ENCODE results near the gene TBXAS1. TPM values are rescaled to one million over a fixed set of nuclear protein-coding genes. Genes with fewer than 3 reads are reported as not detected.

TBXAS1 gene
- total RNA-seq, 2 experiments from 2014 or later = 0.86 TPM; not detected in 1

DNA sequence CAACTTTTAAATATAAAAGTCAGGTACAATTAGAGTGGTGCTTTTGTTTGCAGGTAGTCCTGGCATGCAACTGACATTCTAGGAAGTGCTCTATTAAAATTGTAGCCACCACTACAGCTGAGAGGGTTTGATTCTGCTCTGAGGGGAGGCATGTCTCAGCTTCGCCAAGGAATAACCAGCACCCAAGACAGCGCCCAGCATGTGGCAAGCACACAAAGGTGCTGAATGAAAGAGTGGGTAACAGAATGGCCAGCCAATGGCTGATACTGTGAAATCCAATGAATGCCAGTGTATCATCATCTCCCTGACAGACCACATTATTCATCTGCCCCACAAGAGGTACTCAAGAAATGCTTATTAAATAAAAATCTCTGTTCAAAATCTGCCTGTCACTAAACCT lies 226.8 kb downstream of the TBXAS1 start:
- Histone ChIP-seq H3K79me2 (ENCODE audit: insufficient read depth, low read depth, low read length) (no peaks in the 10 kb centered on the region), H2AFZ (ENCODE audit: low read length) (no peak overlapping the region), H3K4me3 (ENCODE audit: low read depth, low read length, poor library complexity, severe bottlenecking) (no peak overlapping the region), H3K4me1 (ENCODE audit: insufficient read depth, low read length, poor library complexity, severe bottlenecking) (no peaks in the 10 kb centered on the region), H3K4me2 (ENCODE audit: low read length) (no peak overlapping the region), H3K27ac (ENCODE audit: low read depth, low read length, poor library complexity, severe bottlenecking) (no peak overlapping the region), H3K36me3 (ENCODE audit: insufficient read depth, low read length) (no peaks in the 10 kb centered on the region), H4K20me1 (ENCODE audit: insufficient read depth, low read length) (no peaks in the 10 kb centered on the region), H3K9me2 (ENCODE audit: insufficient read depth, low read length) (no peaks in the 10 kb centered on the region), H3K9me3 (ENCODE audit: low read length) (no peaks in the 10 kb centered on the region)
- ChIA-PET CTCF (ENCODE audit: unreplicated experiment) (no interaction called here), POLR2A (no interaction called here)
- intact Hi-C loops (cut with micrococcal nuclease; ENCODE audit: unreplicated experiment) = no loop called here
- no peak for DNase-seq (ENCODE audit: low spot score)
- TF ChIP-seq EZH2phosphoT487 (IDR thresholded peaks at IDR 0.05; ENCODE audit: borderline replicate concordance, low read depth, low read length) = no peak
- TF ChIP-seq, protein P1, sequence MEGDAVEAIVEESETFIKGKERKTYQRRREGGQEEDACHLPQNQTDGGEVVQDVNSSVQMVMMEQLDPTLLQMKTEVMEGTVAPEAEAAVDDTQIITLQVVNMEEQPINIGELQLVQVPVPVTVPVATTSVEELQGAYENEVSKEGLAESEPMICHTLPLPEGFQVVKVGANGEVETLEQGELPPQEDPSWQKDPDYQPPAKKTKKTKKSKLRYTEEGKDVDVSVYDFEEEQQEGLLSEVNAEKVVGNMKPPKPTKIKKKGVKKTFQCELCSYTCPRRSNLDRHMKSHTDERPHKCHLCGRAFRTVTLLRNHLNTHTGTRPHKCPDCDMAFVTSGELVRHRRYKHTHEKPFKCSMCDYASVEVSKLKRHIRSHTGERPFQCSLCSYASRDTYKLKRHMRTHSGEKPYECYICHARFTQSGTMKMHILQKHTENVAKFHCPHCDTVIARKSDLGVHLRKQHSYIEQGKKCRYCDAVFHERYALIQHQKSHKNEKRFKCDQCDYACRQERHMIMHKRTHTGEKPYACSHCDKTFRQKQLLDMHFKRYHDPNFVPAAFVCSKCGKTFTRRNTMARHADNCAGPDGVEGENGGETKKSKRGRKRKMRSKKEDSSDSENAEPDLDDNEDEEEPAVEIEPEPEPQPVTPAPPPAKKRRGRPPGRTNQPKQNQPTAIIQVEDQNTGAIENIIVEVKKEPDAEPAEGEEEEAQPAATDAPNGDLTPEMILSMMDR (conservative IDR thresholded peaks at IDR 0.05; ENCODE audit: low read length) = no peak
- BruUV-seq (replicated peaks) = no TSS peak

GRCh38 chr7:140056431-140057142 lies 227.5 kb downstream of the TBXAS1 start:
- Histone ChIP-seq H3K4me1 (ENCODE audit: insufficient read depth, low read length, poor library complexity, severe bottlenecking) (no peaks in the 10 kb centered on the region), H3K27ac (ENCODE audit: low read depth, low read length, poor library complexity, severe bottlenecking) (no peak overlapping the region), H3K4me3 (ENCODE audit: low read depth, low read length, poor library complexity, severe bottlenecking) (no peak overlapping the region), H4K20me1 (ENCODE audit: insufficient read depth, low read length) (no peaks in the 10 kb centered on the region), H3K4me2 (ENCODE audit: low read length) (no peak overlapping the region), H3K9me2 (ENCODE audit: insufficient read depth, low read length) (no peaks in the 10 kb centered on the region), H3K79me2 (ENCODE audit: insufficient read depth, low read depth, low read length) (no peaks in the 10 kb centered on the region), H2AFZ (ENCODE audit: low read length) (no peak overlapping the region), H3K36me3 (ENCODE audit: insufficient read depth, low read length) (no peaks in the 10 kb centered on the region), H3K9me3 (ENCODE audit: low read length) (no peaks in the 10 kb centered on the region)
- POLR2A ChIA-PET = interaction anchor here (0.6 kb wide), 1 partner anchor 293 kb away, joined by 3 read pairs; no protein-coding TSS in a partner anchor
- CTCF ChIA-PET (ENCODE audit: unreplicated experiment) = no interaction called here
- TF ChIP-seq, protein P1 (conservative IDR thresholded peaks at IDR 0.05; ENCODE audit: low read length) = no peak
- no peak for TF ChIP-seq EZH2phosphoT487 (IDR thresholded peaks at IDR 0.05; ENCODE audit: borderline replicate concordance, low read depth, low read length)
- BruUV-seq (replicated peaks) = no TSS peak
- no peak for DNase-seq (ENCODE audit: low spot score)
- intact Hi-C loops (cut with micrococcal nuclease; ENCODE audit: unreplicated experiment) = no loop called here

DNA sequence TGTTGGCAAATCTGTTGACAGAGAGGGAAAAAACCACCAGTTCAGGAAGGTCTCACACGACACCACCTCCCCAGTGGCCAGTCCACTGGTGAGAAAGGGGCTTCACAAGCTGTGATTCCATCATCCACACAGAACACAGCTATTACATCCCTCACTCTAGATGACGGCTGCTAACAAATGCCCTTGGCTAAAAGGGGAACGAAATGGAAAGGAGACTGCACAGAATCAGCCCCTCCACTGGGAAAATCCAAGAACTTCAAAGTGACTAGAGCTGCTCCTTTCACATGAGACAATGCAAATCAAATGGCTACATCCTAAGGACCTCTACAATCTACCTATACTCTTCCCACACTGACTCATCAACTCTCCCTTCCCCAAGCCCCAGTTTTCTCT lies 228.1 kb downstream of the TBXAS1 start:
- Histone ChIP-seq H3K79me2 (ENCODE audit: insufficient read depth, low read depth, low read length) (no peaks in the 10 kb centered on the region), H3K9me2 (ENCODE audit: insufficient read depth, low read length) (no peaks in the 10 kb centered on the region), H3K4me3 (ENCODE audit: low read depth, low read length, poor library complexity, severe bottlenecking) (no peak overlapping the region), H2AFZ (ENCODE audit: low read length) (no peak overlapping the region), H3K4me2 (ENCODE audit: low read length) (no peak overlapping the region), H3K27ac (ENCODE audit: low read depth, low read length, poor library complexity, severe bottlenecking) (no peak overlapping the region), H3K36me3 (ENCODE audit: insufficient read depth, low read length) (no peaks in the 10 kb centered on the region), H3K4me1 (ENCODE audit: insufficient read depth, low read length, poor library complexity, severe bottlenecking) (peaks cover 1% of the 10 kb centered on the region), H3K9me3 (ENCODE audit: low read length) (no peaks in the 10 kb centered on the region), H4K20me1 (ENCODE audit: insufficient read depth, low read length) (no peaks in the 10 kb centered on the region)
- intact Hi-C loops (cut with micrococcal nuclease; ENCODE audit: unreplicated experiment) = no loop called here
- ChIA-PET POLR2A (no interaction called here), CTCF (ENCODE audit: unreplicated experiment) (no interaction called here)
- TF ChIP-seq, protein P1 (conservative IDR thresholded peaks at IDR 0.05; ENCODE audit: low read length) = no peak
- no peak for TF ChIP-seq EZH2phosphoT487 (IDR thresholded peaks at IDR 0.05; ENCODE audit: borderline replicate concordance, low read depth, low read length)
- no peak for DNase-seq (ENCODE audit: low spot score)
- BruUV-seq (replicated peaks) = no TSS peak
